Astrocyte of the spinal cord (primary cell): Measurements from ENCODE around the gene TGM3.
"Not testable (repeated sequence)": the region's sequence is repeated elsewhere in the genome, so short reads cannot be mapped to it uniquely, and the experiment has no call there.

ENCODE experiments used
- DNase-seq: peaks from one replicate; pipeline ENCODE4 v3.0.0; 2011; ENCODE audit warnings: low read depth, low spot score
- H3K4me3 ChIP-seq: 2 replicates; pipeline ENCODE4 v1.5.1; 2011; ENCODE audit warnings: low read depth, mild to moderate bottlenecking, low read length, moderate library complexity
- CTCF ChIP-seq: IDR thresholded peaks from 2 replicates; pipeline ENCODE4 v1.5.1; 2012; ENCODE audit warnings: low read depth, mild to moderate bottlenecking, low read length, inconsistent platforms
- in situ Hi-C: cut with HindIII; loops from 2 replicates; pipeline ENCODE4 v1.10.0; 2017; ENCODE audit warnings: low sequenced_read_pairs

The TGM3 gene

GRCh38 chr20:2255926-2256531 lies 39.8 kb upstream of the TGM3 start:
- no peak overlapping the region for H3K4me3 ChIP-seq
- no peak for TF ChIP-seq CTCF
- no peak for DNase-seq
- in situ Hi-C loops = no loop called here

- in situ Hi-C loops = no loop called here
- no peak for DNase-seq
- no peak for TF ChIP-seq CTCF
- no peak overlapping the region for H3K4me3 ChIP-seq
These were observed 36.1 kb upstream of the TGM3 start for GRCh38 chr20:2259731-2260130.

GRCh38 chr20:2260250-2260649 lies 35.6 kb upstream of the TGM3 start:
- DNase-seq = no peak
- no peak for TF ChIP-seq CTCF
- in situ Hi-C loops = no loop called here
- H3K4me3 ChIP-seq = no peak overlapping the region

GRCh38 chr20:2261046-2261485 lies 34.7 kb upstream of the TGM3 start:
- H3K4me3 ChIP-seq = no peak overlapping the region
- no peak for DNase-seq
- TF ChIP-seq CTCF = no peak
- in situ Hi-C loops = no loop called here

- no peak for TF ChIP-seq CTCF
- in situ Hi-C loops = no loop called here
- no peak for DNase-seq
- no peak overlapping the region for H3K4me3 ChIP-seq
These were observed 34.2 kb upstream of the TGM3 start for GRCh38 chr20:2261629-2262028.

- no peak overlapping the region for H3K4me3 ChIP-seq
- no peak for TF ChIP-seq CTCF
- in situ Hi-C loops = no loop called here
- no peak for DNase-seq
These were observed 31.7 kb upstream of the TGM3 start for GRCh38 chr20:2264118-2264517.

GRCh38 chr20:2264621-2265374 lies 31.0 kb upstream of the TGM3 start:
- H3K4me3 ChIP-seq, DNase-seq, in situ Hi-C loops: not testable (repeated sequence)
